H7 (cell line): ENCODE results near the gene FOCAD. TPM values are rescaled to one million over a fixed set of nuclear protein-coding genes. Genes with fewer than 3 reads are reported as not detected.

Experiments
- total RNA-seq: library from RNA; depleted of rRNA; stranded (reverse); fragments of >200 nt; shearing (Covaris generic); gene quantifications from 2 replicates; pipeline ENCODE4 v1.2.3, GENCODE V29; 2014; rRNA removed

FOCAD gene
- total RNA-seq, 1 experiment from 2014 or later, result 41.8 TPM

Other genes with a start within 250 kb of the FOCAD start
- 4.3 and 7.8 TPM in 2 replicates for gene MLLT3, start 61.8 kb upstream of the FOCAD start, total RNA-seq